Measurements from ENCODE around the gene CAMTA1. TPM values are rescaled to one million over a fixed set of nuclear protein-coding genes. Genes with fewer than 3 reads are reported as not detected.

Gene CAMTA1
- total RNA-seq, 1 donor from 2014 or later = 81.6 TPM

GRCh38 chr1:7098641-7099040, 313.4 kb downstream of the CAMTA1 start:
- DNase-seq (ENCODE audit: extremely low spot score, unreplicated experiment) = no peak
- peaks cover 40% of the 10 kb centered on the region for H3K27me3 Mint-ChIP-seq (ENCODE audit: unreplicated experiment)
- H3K4me3 Mint-ChIP-seq (ENCODE audit: unreplicated experiment) = no peak overlapping the region
- H3K4me1 Mint-ChIP-seq (ENCODE audit: unreplicated experiment) = no peaks in the 10 kb centered on the region
- no peaks in the 10 kb centered on the region for H3K36me3 Mint-ChIP-seq (ENCODE audit: unreplicated experiment)
- TF ChIP-seq, protein P1, sequence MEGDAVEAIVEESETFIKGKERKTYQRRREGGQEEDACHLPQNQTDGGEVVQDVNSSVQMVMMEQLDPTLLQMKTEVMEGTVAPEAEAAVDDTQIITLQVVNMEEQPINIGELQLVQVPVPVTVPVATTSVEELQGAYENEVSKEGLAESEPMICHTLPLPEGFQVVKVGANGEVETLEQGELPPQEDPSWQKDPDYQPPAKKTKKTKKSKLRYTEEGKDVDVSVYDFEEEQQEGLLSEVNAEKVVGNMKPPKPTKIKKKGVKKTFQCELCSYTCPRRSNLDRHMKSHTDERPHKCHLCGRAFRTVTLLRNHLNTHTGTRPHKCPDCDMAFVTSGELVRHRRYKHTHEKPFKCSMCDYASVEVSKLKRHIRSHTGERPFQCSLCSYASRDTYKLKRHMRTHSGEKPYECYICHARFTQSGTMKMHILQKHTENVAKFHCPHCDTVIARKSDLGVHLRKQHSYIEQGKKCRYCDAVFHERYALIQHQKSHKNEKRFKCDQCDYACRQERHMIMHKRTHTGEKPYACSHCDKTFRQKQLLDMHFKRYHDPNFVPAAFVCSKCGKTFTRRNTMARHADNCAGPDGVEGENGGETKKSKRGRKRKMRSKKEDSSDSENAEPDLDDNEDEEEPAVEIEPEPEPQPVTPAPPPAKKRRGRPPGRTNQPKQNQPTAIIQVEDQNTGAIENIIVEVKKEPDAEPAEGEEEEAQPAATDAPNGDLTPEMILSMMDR (IDR thresholded peaks at IDR 0.05) = no peak
- no peak overlapping the region for H3K27ac Mint-ChIP-seq (ENCODE audit: unreplicated experiment)
- H3K9me3 Mint-ChIP-seq (ENCODE audit: unreplicated experiment) = no peaks in the 10 kb centered on the region

DNA sequence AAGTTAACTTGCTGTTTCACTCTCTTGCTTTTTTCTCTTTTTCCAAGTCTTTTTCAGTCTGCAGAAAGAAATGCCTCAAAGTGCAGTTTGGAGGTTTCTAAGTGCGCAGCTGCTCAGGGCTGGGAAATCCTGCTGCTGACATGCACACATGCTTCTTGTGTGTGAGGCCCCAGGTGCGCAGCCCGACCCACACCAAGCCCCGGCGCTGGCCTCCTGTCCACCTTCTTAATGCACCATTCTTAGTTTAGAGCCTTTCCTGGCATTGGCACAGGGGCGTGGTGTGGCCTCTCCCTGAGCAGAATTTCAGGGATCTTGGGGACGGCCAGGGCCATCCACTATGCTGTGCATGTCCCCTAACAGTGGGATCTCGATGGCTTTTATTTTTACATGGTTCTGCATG, 315.2 kb downstream of the CAMTA1 start:
- Mint-ChIP-seq H3K9me3 (ENCODE audit: unreplicated experiment) (no peaks in the 10 kb centered on the region), H3K27ac (ENCODE audit: unreplicated experiment) (no peak overlapping the region)

GRCh38 chr1:7101187-7101586, 315.9 kb downstream of the CAMTA1 start:
- no peaks in the 10 kb centered on the region for H3K4me1 Mint-ChIP-seq (ENCODE audit: unreplicated experiment)
- H3K27me3 Mint-ChIP-seq (ENCODE audit: unreplicated experiment) = peaks cover 30% of the 10 kb centered on the region
- no peaks in the 10 kb centered on the region for H3K9me3 Mint-ChIP-seq (ENCODE audit: unreplicated experiment)
- DNase-seq (ENCODE audit: extremely low spot score, unreplicated experiment) = no peak
- H3K36me3 Mint-ChIP-seq (ENCODE audit: unreplicated experiment) = no peaks in the 10 kb centered on the region
- TF ChIP-seq, protein P1 (IDR thresholded peaks at IDR 0.05) = no peak
- no peak overlapping the region for H3K4me3 Mint-ChIP-seq (ENCODE audit: unreplicated experiment)
- no peak overlapping the region for H3K27ac Mint-ChIP-seq (ENCODE audit: unreplicated experiment)

More for the DNA sequence above, 315.2 kb downstream of the CAMTA1 start:
- peaks cover 32% of the 10 kb centered on the region for H3K27me3 Mint-ChIP-seq (ENCODE audit: unreplicated experiment)
- TF ChIP-seq, protein P1 (IDR thresholded peaks at IDR 0.05) = no peak
- no peaks in the 10 kb centered on the region for H3K36me3 Mint-ChIP-seq (ENCODE audit: unreplicated experiment)
- no peak for DNase-seq (ENCODE audit: extremely low spot score, unreplicated experiment)
- H3K4me3 Mint-ChIP-seq (ENCODE audit: unreplicated experiment) = no peak overlapping the region
- no peaks in the 10 kb centered on the region for H3K4me1 Mint-ChIP-seq (ENCODE audit: unreplicated experiment)

DNA sequence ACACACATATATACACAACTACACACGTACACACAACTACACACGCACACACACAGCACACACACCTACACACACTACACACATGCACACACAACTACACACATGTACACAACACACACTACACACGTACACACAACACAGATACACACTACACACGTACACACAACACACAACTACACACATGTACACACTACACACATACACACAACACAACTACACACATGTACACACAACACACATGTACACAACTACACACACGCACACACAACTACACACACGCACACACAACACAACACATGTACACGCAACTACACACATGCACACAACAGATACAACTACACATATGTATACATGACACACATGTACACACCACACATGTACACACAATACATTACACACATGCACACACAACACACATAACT, 318.1 kb downstream of the CAMTA1 start:
- H3K27me3 Mint-ChIP-seq (ENCODE audit: unreplicated experiment) = peaks cover 20% of the 10 kb centered on the region
- TF ChIP-seq, protein P1 (IDR thresholded peaks at IDR 0.05) = no peak

GRCh38 chr1:7103874-7104273, 318.6 kb downstream of the CAMTA1 start:
- Mint-ChIP-seq H3K9me3 (ENCODE audit: unreplicated experiment) (no peaks in the 10 kb centered on the region), H3K27ac (ENCODE audit: unreplicated experiment) (no peak overlapping the region), H3K36me3 (ENCODE audit: unreplicated experiment) (no peaks in the 10 kb centered on the region), H3K4me1 (ENCODE audit: unreplicated experiment) (no peaks in the 10 kb centered on the region), H3K4me3 (ENCODE audit: unreplicated experiment) (no peak overlapping the region), H3K27me3 (ENCODE audit: unreplicated experiment) (peaks cover 22% of the 10 kb centered on the region)
- DNase-seq (ENCODE audit: extremely low spot score, unreplicated experiment) = no peak
- TF ChIP-seq, protein P1 (IDR thresholded peaks at IDR 0.05) = no peak

More for the DNA sequence above, 318.1 kb downstream of the CAMTA1 start:
- H3K9me3 Mint-ChIP-seq (ENCODE audit: unreplicated experiment) = no peaks in the 10 kb centered on the region
- H3K4me1 Mint-ChIP-seq (ENCODE audit: unreplicated experiment) = no peaks in the 10 kb centered on the region
- no peak for DNase-seq (ENCODE audit: extremely low spot score, unreplicated experiment)
- H3K27ac Mint-ChIP-seq (ENCODE audit: unreplicated experiment) = no peak overlapping the region
- no peak overlapping the region for H3K4me3 Mint-ChIP-seq (ENCODE audit: unreplicated experiment)
- no peaks in the 10 kb centered on the region for H3K36me3 Mint-ChIP-seq (ENCODE audit: unreplicated experiment)
